CD4-positive, alpha-beta T cell treated with Interleukin-4 for 1 hour (primary cell): Measurements from ENCODE around the gene NCK2.
"Not testable (repeated sequence)": the region's sequence is repeated elsewhere in the genome, so short reads cannot be mapped to it uniquely, and the experiment has no call there.

Experiments used
- DNase-seq, 2 donors: peaks; one replicate each; pipeline ENCODE4 v3.0.0-alpha.2; 2020 to 2022

Gene NCK2

GRCh38 chr2:105756435-105756834 lies 11.7 kb downstream of the NCK2 start:
- no peak for DNase-seq

GRCh38 chr2:105756865-105757264 lies 12.2 kb downstream of the NCK2 start:
- not testable (repeated sequence) for DNase-seq

GRCh38 chr2:105757433-105757832 lies 12.7 kb downstream of the NCK2 start:
- DNase-seq, result peak in 1 of 2 donors; percentile 59

- DNase-seq, result no peak
Observed at GRCh38 chr2:105760191-105760590, 15.5 kb downstream of the NCK2 start.

- DNase-seq, result no peak
Observed at GRCh38 chr2:105760639-105761337, 16.1 kb downstream of the NCK2 start.

GRCh38 chr2:105761931-105762515 lies 17.3 kb downstream of the NCK2 start:
- DNase-seq, result no peak

- no peak for DNase-seq
Observed at GRCh38 chr2:105763076-105763475, 18.4 kb downstream of the NCK2 start.

- no peak for DNase-seq
Observed at GRCh38 chr2:105764059-105764458, 19.3 kb downstream of the NCK2 start.

- peak in 1 of 2 donors; percentile 65 for DNase-seq
Observed at GRCh38 chr2:105765415-105766299, 20.9 kb downstream of the NCK2 start.

GRCh38 chr2:105766300-105766866 lies 21.7 kb downstream of the NCK2 start:
- DNase-seq, result no peak

GRCh38 chr2:105768176-105768575 lies 23.5 kb downstream of the NCK2 start:
- DNase-seq, result no peak

GRCh38 chr2:105768961-105769452 lies 24.3 kb downstream of the NCK2 start:
- no peak for DNase-seq

GRCh38 chr2:105769504-105769903 lies 24.8 kb downstream of the NCK2 start:
- DNase-seq, result no peak

GRCh38 chr2:105770149-105770548 lies 25.4 kb downstream of the NCK2 start:
- DNase-seq, result peak in 1 of 2 donors; percentile 82

GRCh38 chr2:105771291-105771690 lies 26.6 kb downstream of the NCK2 start:
- DNase-seq, result not testable (repeated sequence)

- no peak for DNase-seq
Observed at GRCh38 chr2:105771836-105772235, 27.1 kb downstream of the NCK2 start.

- no peak for DNase-seq
Observed at GRCh38 chr2:105772362-105772761, 27.6 kb downstream of the NCK2 start.

GRCh38 chr2:105773568-105773967 lies 28.9 kb downstream of the NCK2 start:
- DNase-seq, result no peak

GRCh38 chr2:105774781-105775337 lies 30.1 kb downstream of the NCK2 start:
- DNase-seq, result no peak

GRCh38 chr2:105775809-105776559 lies 31.3 kb downstream of the NCK2 start:
- peak; percentile 56 to 77 for DNase-seq

- DNase-seq, result no peak
Observed at GRCh38 chr2:105776560-105776928, 31.8 kb downstream of the NCK2 start.

- DNase-seq, result peak in 1 of 2 donors; percentile 41
Observed at GRCh38 chr2:105777031-105777482, 32.3 kb downstream of the NCK2 start.
